Measurements from ENCODE around the gene IRS1. TPM values are rescaled to one million over a fixed set of nuclear protein-coding genes. Genes with fewer than 3 reads are reported as not detected.
A peak's percentile ranks its signal among the peaks of the same experiment; 100 is the strongest.

Gene IRS1
- total RNA-seq, 4 donors from 2014 or later = 6.2 to 20.9 (median 12.8) TPM

- no peaks in the 10 kb centered on the region for H3K4me1 ChIP-seq
- no peaks in the 10 kb centered on the region for H3K9me3 ChIP-seq
- DNase-seq = no peak
- no peaks in the 10 kb centered on the region for H3K36me3 ChIP-seq
- in situ Hi-C loops (cut with MboI; ENCODE audit: low pct_ligation_motif_present in 1 of 4, low pct_unique_long_range_greater_than_20kb in 1 of 4, low sequenced_read_pairs in 3 of 4) (loop anchor here (25.0 kb wide), 5 partner anchors 168 to 1157 kb away; no protein-coding TSS in a partner anchor), intact Hi-C loops (cut with DNase I; ENCODE audit: low total_unique reads) (no loop called here)
- no peaks in the 10 kb centered on the region for H3K27me3 ChIP-seq
- TF ChIP-seq POLR2A (IDR thresholded peaks at IDR 0.05) = no peak
- TF ChIP-seq EP300 (IDR thresholded peaks at IDR 0.05; ENCODE audit: low read depth) = no peak
- TF ChIP-seq CTCF (IDR thresholded peaks at IDR 0.05) = no peak
- TF ChIP-seq POLR2AphosphoS5 (IDR thresholded peaks at IDR 0.05) = no peak
- 40% methylated on average over 3 of the region's 3 CpGs; no CpG with 5 or more reads in 1 of the 2 donors for WGBS, 2 donors (ENCODE audit: low coverage in 1 of 2)
- H3K4me3 ChIP-seq = no peak overlapping the region
- no peak overlapping the region for H3K27ac ChIP-seq
Measured at GRCh38 chr2:226818930-226819329, 19.3 kb upstream of the IRS1 start.

- TF ChIP-seq EP300 (IDR thresholded peaks at IDR 0.05; ENCODE audit: low read depth) = no peak
- TF ChIP-seq CTCF (IDR thresholded peaks at IDR 0.05) = peak in 2 of 5 experiments; percentile 12
- 94 to 100% methylated on average over 1 of the region's 1 CpG for WGBS, 2 donors (ENCODE audit: low coverage in 1 of 2)
- no peaks in the 10 kb centered on the region for H3K9me3 ChIP-seq
- intact Hi-C loops (cut with DNase I; ENCODE audit: low total_unique reads) (no loop called here), in situ Hi-C loops (cut with MboI; ENCODE audit: low pct_ligation_motif_present in 1 of 4, low pct_unique_long_range_greater_than_20kb in 1 of 4, low sequenced_read_pairs in 3 of 4) (loop anchor here (5.0 to 25.0 kb wide), 6 partner anchors 169 to 1151 kb away; no protein-coding TSS in a partner anchor)
- H3K27me3 ChIP-seq = no peaks in the 10 kb centered on the region
- H3K27ac ChIP-seq = no peak overlapping the region
- no peaks in the 10 kb centered on the region for H3K4me1 ChIP-seq
- no peak for DNase-seq
- no peak overlapping the region for H3K4me3 ChIP-seq
- H3K36me3 ChIP-seq = no peaks in the 10 kb centered on the region
Measured at GRCh38 chr2:226813148-226813701, 13.6 kb upstream of the IRS1 start.

GRCh38 chr2:226803410-226803809 lies 3.8 kb upstream of the IRS1 start:
- Histone ChIP-seq H3K36me3 (no peaks in the 10 kb centered on the region), H3K27me3 (no peaks in the 10 kb centered on the region), H3K9me3 (no peaks in the 10 kb centered on the region), H3K4me1 (peaks cover 0 to 29% (median 21%) of the 10 kb centered on the region in 4 donors), H3K4me3 (no peak overlapping the region), H3K27ac (no peak overlapping the region)
- in situ Hi-C loops (cut with MboI; ENCODE audit: low pct_ligation_motif_present in 1 of 4, low pct_unique_long_range_greater_than_20kb in 1 of 4, low sequenced_read_pairs in 3 of 4) (loop anchor here (10.0 to 25.0 kb wide), 12 partner anchors 181 to 1141 kb away; no protein-coding TSS in a partner anchor), intact Hi-C loops (cut with DNase I; ENCODE audit: low total_unique reads) (loop anchor here (5.0 to 10.0 kb wide), 2 partner anchors 916 to 1139 kb away; no protein-coding TSS in a partner anchor)
- no peak for DNase-seq
- 59 to 67% methylated on average over 1 of the region's 1 CpG for WGBS, 2 donors (ENCODE audit: low coverage in 1 of 2)
- TF ChIP-seq POLR2A (IDR thresholded peaks at IDR 0.05) (no peak), POLR2AphosphoS5 (IDR thresholded peaks at IDR 0.05) (no peak), CTCF (IDR thresholded peaks at IDR 0.05) (no peak), EP300 (IDR thresholded peaks at IDR 0.05; ENCODE audit: low read depth) (no peak)

- H3K9me3 ChIP-seq = no peaks in the 10 kb centered on the region
- intact Hi-C loops (cut with DNase I; ENCODE audit: low total_unique reads) (loop anchor here (5.0 to 10.0 kb wide), 2 partner anchors 915 to 1138 kb away; no protein-coding TSS in a partner anchor), in situ Hi-C loops (cut with MboI; ENCODE audit: low pct_ligation_motif_present in 1 of 4, low pct_unique_long_range_greater_than_20kb in 1 of 4, low sequenced_read_pairs in 3 of 4) (loop anchor here (10.0 to 25.0 kb wide), 12 partner anchors 182 to 1140 kb away; no protein-coding TSS in a partner anchor)
- no peaks in the 10 kb centered on the region for H3K27me3 ChIP-seq
- no peaks in the 10 kb centered on the region for H3K36me3 ChIP-seq
- peak overlapping the region in 2 of 4 donors; percentile 94 to 95 for H3K27ac ChIP-seq
- peak; percentile 61 to 75 (median 66) for TF ChIP-seq CTCF (IDR thresholded peaks at IDR 0.05)
- TF ChIP-seq POLR2AphosphoS5 (IDR thresholded peaks at IDR 0.05) = no peak
- H3K4me3 ChIP-seq = no peak overlapping the region
- WGBS, 2 donors (ENCODE audit: low coverage in 1 of 2) = 0% methylated on average over 3 to 4 of the region's 4 CpGs
- H3K4me1 ChIP-seq = peaks cover 0 to 29% (median 24%) of the 10 kb centered on the region in 4 donors
- no peak for DNase-seq
Measured at GRCh38 chr2:226802573-226802972, 3.0 kb upstream of the IRS1 start.
